DMS153 treated with DMSO at 0.1 percent for 48 hours (cell line): ENCODE results near the gene SLAMF9.

Experiments
- DNase-seq: peaks from one replicate; lab custom pipeline; 2025; ENCODE audit not compliant: unreplicated experiment; lab: John Stamatoyannopoulos, UW

The SLAMF9 gene

DNA sequence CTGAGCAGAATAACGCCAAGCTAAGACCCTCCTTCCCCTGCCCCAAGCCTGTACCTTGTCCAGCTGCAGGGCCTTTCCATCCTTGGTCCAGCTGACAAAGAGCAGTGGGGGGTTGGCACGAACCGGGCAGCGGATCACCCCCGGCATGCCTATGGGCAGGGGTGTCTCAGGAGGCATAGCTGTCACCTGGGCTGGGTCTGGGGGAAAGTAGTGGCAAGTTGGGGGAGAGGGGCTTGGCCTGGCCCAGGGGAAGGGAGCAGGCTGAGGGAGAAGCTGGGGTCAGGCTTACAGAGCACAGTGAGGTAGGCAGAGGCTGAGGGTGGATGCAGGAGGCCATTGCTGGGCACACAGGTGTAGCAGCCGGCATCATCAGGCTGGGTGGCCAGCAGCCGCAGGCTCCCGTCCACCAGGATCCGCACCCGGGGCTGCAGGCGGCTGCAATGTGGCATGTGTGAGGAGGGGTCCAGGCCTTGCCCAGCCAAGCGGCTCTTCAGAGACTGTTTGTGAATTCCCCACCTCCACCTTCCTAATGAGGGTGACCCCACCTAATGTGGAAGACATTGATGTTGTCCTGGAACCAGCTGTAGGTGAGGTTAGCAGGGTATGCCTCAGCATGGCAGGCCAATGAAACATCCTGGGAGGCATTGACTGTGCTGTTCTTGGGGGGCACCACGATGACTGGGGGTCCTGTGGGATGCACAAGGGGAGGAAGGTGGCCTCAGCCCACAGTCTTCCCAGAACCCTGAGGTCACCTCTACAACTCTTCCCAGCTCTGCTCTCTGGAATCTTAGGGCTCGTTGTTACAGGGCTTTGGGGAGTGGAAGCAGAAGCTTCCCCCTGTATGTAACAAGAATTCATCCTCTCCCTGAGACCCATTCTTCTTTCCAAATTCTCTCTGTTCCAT lies 19.6 kb downstream of the SLAMF9 start:
- DNase-seq = no peak

- DNase-seq = no peak
Measured at GRCh38 chr1:159933347-159933746, 20.7 kb downstream of the SLAMF9 start.

- DNase-seq = no peak
Measured at GRCh38 chr1:159932296-159933285, 21.4 kb downstream of the SLAMF9 start.

- no peak for DNase-seq
Measured at GRCh38 chr1:159931795-159932173, 22.3 kb downstream of the SLAMF9 start.

DNA sequence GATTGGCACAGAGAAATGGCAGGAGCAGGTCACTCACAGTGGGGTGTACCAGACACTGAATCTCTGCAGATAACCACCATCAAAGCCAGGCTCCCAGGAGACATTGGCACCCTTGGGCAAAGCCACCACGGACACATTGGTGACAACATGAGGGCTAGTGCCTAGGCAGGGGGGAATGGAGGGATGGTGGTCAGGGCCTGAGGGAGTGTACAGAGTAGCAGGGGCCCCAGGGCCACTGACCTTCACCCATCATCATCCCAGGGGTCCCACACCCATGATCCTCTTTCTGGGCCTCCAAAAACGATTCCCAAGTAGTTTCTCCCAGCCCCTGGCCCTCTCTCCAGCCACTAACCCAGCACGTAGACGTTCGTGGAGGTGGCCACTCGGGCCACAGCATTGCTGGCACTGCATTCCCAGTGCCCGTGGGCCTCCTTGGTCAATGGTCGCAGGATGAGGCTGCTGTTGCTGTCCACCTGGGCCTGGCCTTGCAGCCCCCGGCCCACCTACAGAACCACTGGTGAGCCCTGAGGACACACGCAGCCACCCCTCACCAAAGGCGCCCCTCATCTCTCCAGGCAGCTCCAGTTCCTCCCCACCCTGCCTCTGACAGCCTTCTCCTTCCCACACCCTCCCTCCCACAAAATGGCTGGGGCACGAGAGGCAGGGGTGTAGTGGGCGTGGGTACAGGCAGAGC lies 22.8 kb downstream of the SLAMF9 start:
- DNase-seq = no peak

- DNase-seq = no peak
Measured at GRCh38 chr1:159930634-159931033, 23.4 kb downstream of the SLAMF9 start.

GRCh38 chr1:159930216-159930615 lies 23.8 kb downstream of the SLAMF9 start:
- no peak for DNase-seq

DNA sequence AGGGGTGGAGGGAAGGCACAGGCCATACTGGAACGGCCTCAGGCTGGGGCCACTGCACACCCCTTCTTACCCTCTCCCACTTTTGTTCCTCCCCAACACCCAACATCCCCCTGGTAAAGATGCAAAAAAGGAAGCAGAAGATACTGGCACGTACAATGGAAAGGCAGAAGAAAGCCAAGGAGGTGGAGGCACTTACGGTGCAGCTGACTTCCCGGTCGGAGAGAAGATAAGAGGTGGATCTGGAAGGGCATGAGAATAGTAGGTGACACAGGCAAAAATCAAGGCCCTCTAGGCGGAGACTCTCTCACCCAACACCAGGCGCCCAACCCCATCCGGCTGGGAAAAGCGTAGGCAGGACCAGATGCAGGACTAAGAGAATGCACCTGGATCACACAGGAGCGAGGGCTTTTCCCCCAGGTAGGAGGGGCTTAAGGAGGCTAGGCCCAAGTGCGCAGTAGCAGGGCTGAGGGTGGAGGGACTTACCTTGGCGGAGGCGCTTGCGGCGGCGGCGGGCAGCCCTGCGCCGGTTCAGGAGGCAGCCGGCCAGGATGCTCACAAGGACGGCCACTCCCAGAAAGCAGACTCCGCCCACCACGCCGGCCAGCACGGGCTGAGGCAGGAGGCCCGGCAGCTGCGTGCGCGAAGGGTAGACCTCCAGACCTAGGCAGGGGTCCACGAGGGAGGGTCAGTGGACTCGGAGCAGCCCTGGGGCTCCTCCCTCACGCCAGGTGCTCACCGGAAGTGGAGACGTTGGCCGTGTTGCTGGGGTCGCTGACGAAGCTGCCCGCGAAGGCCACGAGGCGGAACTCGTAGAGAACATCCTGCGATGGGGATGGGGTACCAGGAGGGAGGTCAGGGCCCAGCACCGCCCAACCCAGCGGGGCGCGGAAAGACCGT lies 24.6 kb downstream of the SLAMF9 start:
- no peak for DNase-seq

DNA sequence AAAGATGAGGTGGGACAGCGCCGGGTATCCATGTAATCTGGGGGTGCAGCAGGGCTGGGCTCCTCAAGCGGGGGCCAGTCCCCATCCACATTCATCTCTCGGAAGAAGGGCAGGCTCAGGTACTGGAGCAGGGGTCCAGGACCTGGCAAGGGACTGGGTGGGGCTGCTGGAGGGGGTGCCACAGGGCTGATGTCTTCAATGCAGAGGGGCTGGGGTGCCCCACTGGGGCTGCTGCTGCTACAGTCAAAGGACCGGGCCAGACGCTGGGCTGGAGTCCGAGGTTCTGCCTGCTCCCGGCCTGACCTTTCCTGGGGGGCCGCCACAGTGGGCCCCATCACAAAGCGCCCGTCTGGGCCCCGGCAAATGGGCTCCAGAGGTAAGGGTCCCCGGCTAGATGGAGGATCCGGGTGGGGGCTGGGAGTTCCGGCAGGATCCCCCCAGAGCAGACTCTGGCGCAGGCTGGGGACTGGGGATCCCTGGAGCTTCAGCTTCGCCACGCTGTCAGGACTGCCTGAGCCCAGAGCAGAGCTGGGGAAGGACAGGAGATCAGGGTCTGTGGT lies 25.5 kb downstream of the SLAMF9 start:
- no peak for DNase-seq

DNA sequence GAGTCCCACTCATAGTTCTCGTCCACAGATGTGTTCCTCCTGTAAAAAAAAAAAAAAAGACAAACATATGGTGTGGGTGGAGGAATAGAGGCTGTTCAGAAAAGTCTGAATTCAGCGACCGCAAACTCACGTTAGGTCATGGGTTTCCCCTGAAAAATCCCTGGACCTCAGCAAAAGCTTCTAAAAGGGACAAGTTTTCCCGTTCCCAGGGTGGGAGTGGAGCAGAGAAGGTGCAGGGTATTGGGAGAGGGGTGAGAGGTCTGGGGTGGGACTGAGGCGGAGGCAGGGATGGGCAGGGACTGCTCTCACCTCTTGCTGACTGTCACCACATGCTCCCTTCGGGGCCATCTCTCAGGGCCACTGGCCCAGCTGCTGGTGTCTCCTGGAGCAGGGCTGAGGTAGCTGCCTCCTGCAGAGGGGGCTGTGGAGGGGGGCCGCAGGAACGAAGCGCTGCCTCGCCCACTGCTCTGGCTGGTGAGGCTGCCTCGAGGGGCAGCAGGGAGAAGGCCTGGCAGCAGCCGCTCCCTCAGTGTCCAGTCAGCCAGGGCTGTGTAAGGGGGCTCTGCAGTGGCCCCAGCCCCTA lies 26.1 kb downstream of the SLAMF9 start:
- DNase-seq = no peak

DNA sequence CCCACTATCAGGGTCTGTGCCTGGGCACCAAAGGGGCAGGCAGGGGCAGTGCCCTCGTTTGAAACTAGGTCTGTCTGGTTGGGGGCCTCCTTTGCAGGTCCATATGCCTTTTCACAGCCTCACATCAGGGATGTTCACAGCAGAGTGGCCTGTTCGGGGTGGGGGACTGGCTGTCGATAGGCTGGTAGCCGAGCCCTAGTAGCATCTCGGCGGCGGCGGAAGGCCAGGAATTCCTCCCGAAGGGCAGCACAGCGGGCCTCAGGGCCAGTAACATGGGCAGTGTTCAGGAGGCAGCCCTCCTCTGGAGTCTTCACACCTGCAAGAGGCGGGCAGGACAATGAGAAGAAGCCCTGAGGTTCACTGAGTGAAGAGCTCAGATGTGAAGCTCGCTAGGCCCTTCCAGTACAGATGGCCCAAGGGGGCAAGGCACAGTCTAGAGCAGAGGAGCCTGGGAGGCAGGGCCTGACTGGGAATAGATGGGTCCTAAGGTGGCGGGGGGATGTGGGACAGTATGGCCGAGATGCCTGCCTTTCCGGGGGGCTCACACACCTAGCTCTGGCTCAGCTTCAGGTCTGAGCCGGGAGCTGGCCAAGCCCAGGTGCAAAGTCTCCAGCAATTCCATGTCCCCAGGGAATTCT lies 26.7 kb downstream of the SLAMF9 start:
- no peak for DNase-seq

GRCh38 chr1:159925719-159926078 lies 28.3 kb downstream of the SLAMF9 start:
- no peak for DNase-seq

DNA sequence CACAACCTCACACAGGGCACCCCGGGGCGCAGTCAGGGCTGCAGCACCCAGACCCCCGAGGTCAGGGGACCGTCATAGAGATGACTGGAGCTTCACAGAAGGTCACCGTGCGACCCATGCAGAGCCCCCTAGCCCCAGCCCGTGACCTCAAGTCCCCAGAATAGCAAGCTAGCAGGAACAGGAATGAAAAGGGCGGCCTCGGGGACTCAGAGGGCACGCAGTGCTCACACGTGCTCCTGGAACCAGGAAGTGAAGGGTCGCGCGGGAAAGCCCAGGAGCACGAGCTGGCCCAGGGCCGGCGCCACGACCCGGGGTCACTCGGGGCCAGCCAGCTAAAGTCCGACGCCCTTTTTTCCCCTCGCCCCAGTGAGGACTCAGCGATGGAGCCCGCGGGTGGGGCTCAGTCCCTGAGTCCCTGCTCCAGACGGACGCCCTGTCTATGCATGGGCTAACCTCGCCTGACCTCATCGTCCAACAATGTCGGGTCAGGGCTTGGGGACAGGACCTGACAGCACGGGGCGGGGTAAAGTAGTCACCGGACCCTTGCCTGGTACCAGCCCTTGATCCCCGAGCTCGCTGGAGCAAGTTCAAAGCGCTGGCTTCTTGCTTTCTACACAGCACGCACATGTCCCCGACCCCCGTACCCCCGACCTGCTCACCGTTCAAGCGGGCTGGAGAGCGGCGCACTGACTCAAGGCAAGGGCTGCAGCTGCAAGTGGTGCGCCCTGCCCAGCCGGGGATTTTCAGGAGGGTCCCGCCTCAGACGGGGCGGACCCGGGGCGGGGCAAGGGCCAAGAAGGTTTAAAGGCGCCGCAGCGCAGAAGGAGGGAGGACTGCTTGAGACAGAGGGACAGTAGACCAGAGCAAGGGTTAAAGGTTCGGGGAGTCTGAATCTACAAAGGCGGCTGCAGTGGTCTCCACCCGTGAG lies 29.0 kb downstream of the SLAMF9 start, which contains the start of gene TAGLN2:
Gene TAGLN2, minus strand, starts transcription at position 717 of the 928 bp plus-strand sequence. CDS start 4,998 bp downstream, outside the sequence.
- peak; percentile 78 for DNase-seq

DNA sequence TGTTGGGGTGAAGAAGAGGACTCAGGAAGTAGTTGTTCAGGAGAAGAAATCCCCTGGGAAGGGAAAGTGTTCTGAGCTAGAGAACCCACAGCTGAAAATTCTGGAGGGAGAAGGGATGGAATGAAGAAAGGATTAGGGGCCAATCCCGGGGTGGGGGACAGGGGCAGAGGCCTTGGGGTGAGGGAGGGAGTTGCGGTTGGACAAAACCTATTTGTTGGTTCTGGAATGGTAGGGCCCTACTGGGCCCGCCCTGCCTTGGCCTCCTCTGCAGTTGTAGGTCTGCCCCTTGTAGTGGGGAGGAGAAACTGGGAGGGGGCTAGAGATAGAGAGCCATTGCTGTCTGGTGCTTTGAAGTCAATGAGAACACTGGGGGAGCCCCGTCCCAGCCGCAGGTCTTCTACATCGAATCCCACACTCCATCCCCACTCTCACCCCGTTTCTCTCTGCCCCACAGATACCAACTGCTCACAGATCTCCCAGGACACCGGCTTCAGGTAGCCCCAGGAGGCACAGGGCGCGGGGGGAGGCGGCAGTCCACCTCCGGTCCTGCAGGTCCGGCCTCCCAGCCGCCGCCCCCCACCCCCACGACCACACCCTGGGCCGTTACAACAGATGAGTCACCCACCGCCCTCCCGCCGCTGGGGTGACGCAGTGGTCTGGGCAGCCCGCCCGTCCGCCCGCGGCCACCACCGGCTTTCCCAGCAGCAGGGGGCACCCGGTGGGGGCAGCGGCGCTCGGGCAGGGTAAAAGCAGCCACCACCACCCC lies 29.8 kb downstream of the SLAMF9 start:
- DNase-seq = peak; percentile 57

GRCh38 chr1:159923203-159924024 lies 30.6 kb downstream of the SLAMF9 start:
- peak; percentile 92 for DNase-seq

DNA sequence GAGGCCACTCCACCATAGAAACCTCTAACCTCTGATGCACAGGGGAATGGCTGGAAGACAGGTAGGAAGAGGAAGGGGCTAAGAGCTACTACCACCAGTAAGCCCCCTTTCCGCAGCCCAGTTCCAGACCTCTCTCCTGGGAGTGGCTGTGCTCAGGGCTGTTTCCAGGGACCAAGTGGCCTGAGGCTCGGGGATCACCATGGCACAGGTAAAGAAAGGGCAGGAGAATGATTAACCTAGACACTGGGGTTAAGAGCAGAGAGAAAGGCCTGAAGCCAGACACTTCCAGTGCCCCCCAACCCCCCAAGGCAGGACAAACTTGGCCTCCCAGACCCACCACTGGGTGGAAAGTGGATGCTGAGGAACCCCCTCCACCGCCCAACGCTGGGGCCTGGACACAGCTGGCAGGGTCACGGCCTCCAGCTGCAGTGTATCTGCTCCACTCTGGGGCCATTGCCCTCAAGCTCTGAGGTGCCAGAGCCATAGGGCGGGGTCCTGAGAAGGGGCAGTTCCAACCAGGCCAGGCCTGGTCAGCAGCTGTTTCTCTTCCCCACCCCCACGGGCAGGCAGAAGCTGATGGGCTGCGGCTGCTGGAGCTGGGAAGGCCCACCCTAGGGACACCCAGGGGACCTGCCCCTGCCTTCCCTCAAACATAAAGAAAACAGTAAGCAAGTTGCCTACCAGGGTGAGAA lies 31.4 kb downstream of the SLAMF9 start:
- DNase-seq = no peak
